HG02852 (cell line): ENCODE data around the gene GRM1.
A peak's percentile ranks its signal among the peaks of the same experiment; 100 is the strongest.
"Not testable (repeated sequence)": the region's sequence is repeated elsewhere in the genome, so short reads cannot be mapped to it uniquely, and the experiment has no call there.

Source experiments
- ATAC-seq: cut with Tn5 transposase; IDR thresholded peaks from one replicate; pipeline ENCODE4 v1.9.1; 2021; ENCODE audit warnings: mild to moderate bottlenecking, moderate library complexity; ENCODE audit not compliant: unreplicated experiment

GRM1 gene

GRCh38 chr6:146189131-146189530, 160.3 kb downstream of the GRM1 start:
- no peak for ATAC-seq

DNA sequence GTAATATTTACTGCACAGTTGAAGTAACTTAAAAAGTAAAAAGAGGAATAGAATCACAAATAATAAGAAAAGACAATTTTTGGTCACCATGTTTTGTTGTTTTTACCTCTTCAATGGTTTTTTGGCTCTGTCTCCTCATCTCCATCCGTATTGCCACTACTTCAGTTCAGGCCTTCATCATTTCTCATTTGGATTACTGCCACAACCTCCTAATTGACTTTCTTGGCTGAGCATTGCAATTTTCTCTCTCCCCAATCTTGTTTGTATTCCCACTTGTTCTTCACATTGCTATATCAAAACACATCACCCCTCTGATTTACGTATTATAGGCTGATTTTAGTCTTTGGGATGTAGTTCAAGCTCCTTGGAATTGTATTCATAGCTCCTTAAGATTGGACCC, 161.7 kb downstream of the GRM1 start:
- ATAC-seq: no peak

GRCh38 chr6:146191166-146191565, 162.3 kb downstream of the GRM1 start:
- ATAC-seq: no peak

GRCh38 chr6:146191612-146192011, 162.8 kb downstream of the GRM1 start:
- no peak for ATAC-seq

DNA sequence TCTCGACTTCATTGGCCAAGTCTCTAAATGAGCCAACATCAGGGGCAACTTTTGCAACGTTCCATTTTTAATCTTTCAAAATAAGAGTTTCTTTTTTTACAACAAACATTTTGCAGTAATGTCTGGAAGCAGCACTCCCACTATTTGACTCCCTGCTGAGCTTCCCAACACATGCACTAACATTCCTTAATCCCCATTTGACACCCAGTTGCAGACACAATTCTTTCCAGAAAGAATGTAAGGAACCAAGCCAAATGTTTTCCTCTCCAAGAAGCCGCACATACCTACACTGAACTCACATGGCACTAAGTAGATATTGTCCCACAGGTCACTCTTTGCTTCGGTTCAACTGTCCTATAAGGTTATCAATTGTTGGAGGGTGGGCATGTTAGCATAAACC, 165.6 kb downstream of the GRM1 start:
- no peak for ATAC-seq

- no peak for ATAC-seq
Measured at GRCh38 chr6:146200176-146200575, 171.3 kb downstream of the GRM1 start.

- ATAC-seq: no peak
Measured at GRCh38 chr6:146202570-146202969, 173.7 kb downstream of the GRM1 start.

DNA sequence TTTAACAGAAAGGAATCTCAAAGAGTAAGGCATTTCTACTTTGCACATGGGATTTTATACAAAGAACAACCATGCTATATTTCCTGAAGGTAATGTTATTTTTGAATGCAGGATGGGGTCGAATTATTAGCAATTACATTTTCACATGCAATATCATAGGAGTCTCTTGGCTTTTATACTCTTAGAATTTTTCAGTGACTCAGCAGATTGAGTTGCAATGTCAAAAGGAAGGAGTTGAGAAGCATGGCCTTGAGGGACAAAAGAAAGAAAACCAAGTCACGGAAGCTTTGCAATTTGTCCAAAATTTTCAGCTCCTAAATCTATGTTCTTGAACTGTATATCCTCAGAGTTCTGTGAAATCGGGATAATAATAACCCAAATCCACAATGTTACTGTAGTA, 181.1 kb downstream of the GRM1 start:
- no peak for ATAC-seq

- ATAC-seq: no peak
Measured at GRCh38 chr6:146210406-146211083, 181.7 kb downstream of the GRM1 start.

DNA sequence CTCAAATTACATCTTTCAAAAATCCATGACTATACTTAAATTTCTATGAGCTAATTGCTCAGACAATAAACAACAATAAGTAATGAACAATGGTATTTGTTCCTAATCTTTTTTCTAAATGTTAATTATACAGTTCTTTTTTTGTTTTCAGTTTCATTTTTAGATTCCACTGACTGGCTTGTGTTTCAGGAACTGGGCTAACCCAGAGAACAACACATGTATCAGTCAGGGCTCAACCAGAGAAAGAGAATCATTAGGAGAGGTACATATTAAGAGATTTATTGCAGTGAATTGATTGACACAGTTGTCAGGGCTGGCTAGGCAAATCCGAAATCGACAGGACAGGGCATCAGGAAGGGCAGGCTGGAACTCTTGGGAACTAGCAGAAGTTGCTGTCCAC, 182.8 kb downstream of the GRM1 start:
- peak; percentile 44 for ATAC-seq

GRCh38 chr6:146212781-146213180, 183.9 kb downstream of the GRM1 start:
- ATAC-seq: no peak

DNA sequence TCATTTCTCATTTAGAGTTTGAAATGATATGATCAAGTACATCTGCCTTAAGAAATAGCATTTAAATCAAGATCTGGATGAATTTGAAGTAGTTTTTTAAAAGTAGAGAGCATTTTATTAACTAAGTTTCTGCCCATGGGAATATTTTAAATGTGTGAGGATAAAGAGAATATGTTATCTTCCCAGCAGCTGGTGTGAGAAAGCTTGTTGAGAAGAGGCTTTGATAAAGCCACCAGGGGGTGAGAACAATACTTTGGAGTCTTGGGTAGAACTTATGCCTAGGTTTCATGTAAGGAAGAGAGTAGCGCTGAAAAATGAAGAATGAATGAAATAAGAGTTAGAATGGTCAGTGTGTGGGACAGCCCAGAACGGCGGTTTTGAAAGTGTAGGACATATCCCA, 190.2 kb downstream of the GRM1 start:
- no peak for ATAC-seq

DNA sequence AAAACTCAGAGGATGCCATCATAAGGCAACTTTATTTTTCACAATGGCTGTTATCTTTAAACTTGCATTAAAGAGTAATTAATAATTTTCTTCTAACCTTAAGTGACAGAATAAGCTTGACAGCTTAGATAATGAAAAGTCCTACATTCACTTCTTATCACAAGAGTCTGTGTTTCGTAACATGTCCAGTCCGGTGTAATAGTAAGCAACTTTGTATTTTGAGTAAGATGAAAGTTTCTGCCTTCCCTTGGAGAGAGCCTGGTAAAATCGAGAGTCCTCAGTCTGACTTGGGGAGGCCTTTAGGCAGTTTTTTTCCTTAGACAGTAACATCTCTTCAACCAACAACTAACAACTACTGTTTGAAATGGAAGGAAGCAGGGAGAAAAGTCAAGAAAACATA, 195.6 kb downstream of the GRM1 start:
- ATAC-seq: no peak

DNA sequence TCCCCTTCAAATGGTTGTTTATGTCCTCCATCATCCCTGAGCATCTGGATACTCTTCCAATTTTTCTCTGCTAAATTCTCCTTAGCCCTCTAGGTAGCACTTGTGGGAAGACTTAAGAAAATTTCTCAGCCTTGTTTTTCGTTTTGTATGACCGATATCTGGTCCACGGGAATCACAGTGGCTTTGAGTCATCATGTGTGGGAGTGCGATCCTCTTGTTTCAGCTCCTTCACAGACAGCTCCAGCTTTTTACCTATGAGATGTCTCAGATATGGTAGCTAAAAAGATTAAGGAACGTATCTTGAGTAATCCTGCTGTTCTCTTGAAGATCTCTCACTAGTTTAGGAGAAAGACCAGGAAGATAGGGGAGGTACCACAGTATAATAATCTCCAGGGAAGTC, 196.1 kb downstream of the GRM1 start:
- no peak for ATAC-seq

DNA sequence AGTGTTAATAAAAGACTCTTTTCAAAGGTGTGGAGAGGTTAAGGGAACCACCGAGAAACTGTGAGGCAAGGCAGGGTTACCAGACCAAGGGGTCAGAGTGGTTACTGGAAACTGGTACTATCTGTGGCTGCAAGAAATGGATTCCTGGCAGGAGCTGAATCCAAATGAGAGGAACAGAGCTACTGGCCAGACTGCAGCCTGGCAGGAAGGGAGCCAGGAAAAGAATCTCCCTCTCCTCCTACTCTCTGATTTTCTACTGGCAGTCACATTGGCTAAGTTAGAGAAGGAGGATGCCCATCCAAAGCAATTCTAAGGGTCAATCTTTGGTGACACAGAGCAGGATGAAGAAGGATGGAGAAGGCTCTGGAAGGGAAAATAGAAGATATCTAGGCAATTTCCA, 211.5 kb downstream of the GRM1 start:
- ATAC-seq: no peak

DNA sequence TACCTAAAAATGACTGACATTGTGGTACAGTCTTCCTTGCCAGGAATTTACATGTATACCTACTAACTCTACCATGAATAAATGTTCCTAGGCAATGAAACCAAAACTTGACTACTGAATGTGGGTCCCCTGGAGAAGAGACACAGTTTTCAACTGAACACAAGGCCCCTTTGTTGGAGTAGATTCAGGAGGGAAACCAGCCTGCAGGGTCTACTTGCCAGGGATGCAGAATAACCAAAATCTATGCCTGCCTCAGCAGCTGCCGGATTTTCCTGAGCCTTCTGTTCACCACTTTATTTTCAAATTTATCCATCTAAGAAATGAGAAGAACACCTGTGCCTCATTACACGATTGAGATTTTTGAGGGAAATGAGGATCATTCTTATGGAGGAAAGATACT, 211.9 kb downstream of the GRM1 start:
- no peak for ATAC-seq

DNA sequence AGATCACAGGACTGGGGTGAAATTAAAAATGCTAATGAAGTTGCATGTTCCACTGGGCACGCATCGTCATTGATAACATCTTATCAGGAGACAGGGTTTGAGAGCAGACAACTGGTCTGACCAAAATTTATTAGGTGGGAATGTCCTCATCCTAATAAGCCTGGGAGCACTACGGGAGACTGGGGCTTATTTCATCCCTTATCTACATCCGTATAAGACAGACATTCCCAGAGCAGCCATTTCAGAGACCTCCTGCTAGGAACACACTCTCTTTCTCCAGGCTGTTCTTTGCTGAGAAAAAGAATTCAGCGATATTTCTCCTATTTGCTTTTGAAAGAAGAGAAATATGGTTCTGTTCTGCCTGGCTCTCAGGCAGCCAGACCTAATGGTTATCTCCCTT, 214.8 kb downstream of the GRM1 start:
- not testable (repeated sequence) for ATAC-seq

- ATAC-seq: no peak
Measured at GRCh38 chr6:146244630-146245143, 215.8 kb downstream of the GRM1 start.

- ATAC-seq: no peak
Measured at GRCh38 chr6:146246028-146246427, 217.2 kb downstream of the GRM1 start.

- ATAC-seq: no peak
Measured at GRCh38 chr6:146253691-146254090, 224.8 kb downstream of the GRM1 start.

DNA sequence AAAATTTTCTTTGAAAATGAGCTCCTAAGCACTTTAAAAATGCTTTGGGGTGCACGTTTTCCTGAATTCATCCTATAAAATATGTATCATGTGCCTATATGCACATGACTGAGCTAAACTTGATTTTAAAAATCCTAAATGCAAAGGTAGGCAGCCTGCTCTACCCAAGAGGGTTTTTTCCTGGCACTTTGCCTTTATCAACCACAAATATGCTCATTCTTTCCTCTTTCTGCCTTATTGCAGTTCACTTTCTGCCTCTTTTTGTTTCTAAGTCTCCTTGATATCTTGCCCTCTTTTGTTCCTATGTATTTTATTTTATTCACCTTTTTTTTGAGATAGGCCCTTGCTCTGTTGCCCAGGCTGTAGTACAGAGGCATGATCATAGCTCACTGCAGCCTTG, 229.3 kb downstream of the GRM1 start:
- no peak for ATAC-seq

DNA sequence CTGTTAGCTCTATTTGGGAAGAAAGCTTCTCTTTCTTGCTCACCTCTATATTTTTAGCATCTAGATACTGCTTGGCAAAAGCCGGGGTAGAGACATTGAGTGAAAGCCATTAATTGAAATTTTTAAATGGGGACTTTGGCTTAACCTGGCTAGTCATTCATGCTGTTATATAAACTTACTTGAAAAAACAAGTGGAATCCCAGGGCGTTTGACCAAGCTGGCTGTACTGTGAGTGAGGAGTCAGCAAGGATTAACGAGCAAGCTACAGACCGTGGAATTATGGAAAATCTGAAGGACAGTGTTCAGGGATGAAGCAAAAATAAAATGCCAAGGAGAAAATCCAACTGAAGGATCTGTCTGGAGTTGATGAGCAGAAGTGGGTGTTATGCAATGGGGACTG, 232.0 kb downstream of the GRM1 start:
- no peak for ATAC-seq

DNA sequence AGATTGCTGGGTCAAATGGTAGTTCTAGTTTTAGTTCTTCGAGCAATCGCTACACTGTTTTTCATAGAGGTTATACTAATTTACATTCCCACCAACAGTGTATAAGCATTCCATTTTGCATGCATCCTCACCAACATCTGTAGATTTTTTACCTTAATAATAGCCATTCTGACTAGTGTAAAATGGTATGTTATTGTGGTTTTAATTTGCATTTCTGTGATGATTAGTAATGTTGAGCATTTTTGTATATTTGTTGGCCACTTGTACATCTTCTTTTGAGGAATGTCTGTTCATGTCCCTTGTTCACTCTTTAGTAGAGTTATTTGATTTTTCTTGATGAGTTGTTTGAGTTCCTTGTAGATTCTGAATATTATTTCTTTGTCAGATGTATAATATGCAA, 236.2 kb downstream of the GRM1 start:
- ATAC-seq: no peak
